Choroid plexus epithelial cell (primary cell): ENCODE results near the gene PRTN3.
"Not testable (repeated sequence)": the region's sequence is repeated elsewhere in the genome, so short reads cannot be mapped to it uniquely, and the experiment has no call there.

Source experiments
- DNase-seq: peaks from one replicate; pipeline ENCODE4 v3.0.0-alpha.2; 2010; ENCODE audit warnings: low read depth
- H3K4me3 ChIP-seq: 2 replicates; pipeline ENCODE4 v1.5.1; 2011; ENCODE audit warnings: low read depth, mild to moderate bottlenecking, control low read depth, low read length, moderate library complexity
- CTCF ChIP-seq: conservative IDR thresholded peaks from 2 replicates; pipeline ENCODE4 v1.5.1; 2011; ENCODE audit warnings: low read depth, mild to moderate bottlenecking, control low read depth, inconsistent platforms, low read length, moderate library complexity

The PRTN3 gene

GRCh38 chr19:829129-829758 is 11.6 kb upstream of the PRTN3 start:
- TF ChIP-seq CTCF: no peak
- no peak overlapping the region for H3K4me3 ChIP-seq
- DNase-seq: no peak

- H3K4me3 ChIP-seq: no peak overlapping the region
- no peak for DNase-seq
- TF ChIP-seq CTCF: no peak
These were observed 9.1 kb upstream of the PRTN3 start for GRCh38 chr19:831407-832369.

GRCh38 chr19:834216-834615 is 6.6 kb upstream of the PRTN3 start:
- TF ChIP-seq CTCF: no peak
- H3K4me3 ChIP-seq: no peak overlapping the region
- no peak for DNase-seq

- TF ChIP-seq CTCF: no peak
- H3K4me3 ChIP-seq: no peak overlapping the region
- DNase-seq: no peak
These were observed 5.5 kb upstream of the PRTN3 start for GRCh38 chr19:835210-835810.

- not testable (repeated sequence) for DNase-seq
These were observed 2.0 kb downstream of the PRTN3 start for GRCh38 chr19:842802-843179.

GRCh38 chr19:843180-843835 is 2.5 kb downstream of the PRTN3 start:
- no peak for DNase-seq
- no peak for TF ChIP-seq CTCF
- no peak overlapping the region for H3K4me3 ChIP-seq

More at GRCh38 chr19:842802-843179, 2.0 kb downstream of the PRTN3 start:
- H3K4me3 ChIP-seq: not testable (repeated sequence)
